Measurements from ENCODE around the gene PRSS36. TPM values are rescaled to one million over a fixed set of nuclear protein-coding genes. Genes with fewer than 3 reads are reported as not detected.
A peak's percentile ranks its signal among the peaks of the same experiment; 100 is the strongest.

PRSS36 gene
- total RNA-seq, 1 experiment from 2014 or later: 0.66 TPM

- H3K79me1 ChIP-seq (ENCODE audit: insufficient read depth, low read depth, low read length, poor library complexity, severe bottlenecking): no peaks in the 10 kb centered on the region
- H2BK20ac ChIP-seq (ENCODE audit: low read depth, low read length, poor library complexity, severe bottlenecking): no peak overlapping the region
- no peak overlapping the region for H2AK5ac ChIP-seq (ENCODE audit: insufficient read length, low read length)
- no peak overlapping the region for H3K56ac ChIP-seq (ENCODE audit: insufficient read length, low read depth, low read length)
- no peaks in the 10 kb centered on the region for H4K20me1 ChIP-seq (ENCODE audit: control insufficient read depth, insufficient read depth, insufficient read length)
- H3K23ac ChIP-seq (ENCODE audit: insufficient read length, low read depth, low read length): no peak overlapping the region
- no peak overlapping the region for H2BK12ac ChIP-seq (ENCODE audit: insufficient read length, low read depth, low read length)
- H3K23me2 ChIP-seq (ENCODE audit: insufficient read length, low read depth, low read length, poor library complexity, severe bottlenecking): peaks cover 7% of the 10 kb centered on the region
- Mint-ChIP-seq H3K4me3 (peak overlapping the region in 1 of 2 experiments; percentile 24; a peak in 2 of 5 replicates), H3K27me3 (ENCODE audit: low read depth) (peaks cover 46% of the 10 kb centered on the region), H3K27ac (no peak overlapping the region), H3K36me3 (ENCODE audit: insufficient read depth in 1 of 3, low read depth in 3 of 3) (no peaks in the 10 kb centered on the region), H3K9me3 (no peaks in the 10 kb centered on the region; a peak in 1 of 5 replicates), H3K4me1 (peaks cover 24 to 46% of the 10 kb centered on the region in 2 experiments)
- no peak for DNase-seq
- no peak overlapping the region for H2AFZ ChIP-seq (ENCODE audit: low read length)
- no peak overlapping the region for H3T11ph ChIP-seq (ENCODE audit: low read length)
- H3K4me1 ChIP-seq (ENCODE audit: insufficient read depth, low read length): peaks cover 4% of the 10 kb centered on the region
- H3K27me3 ChIP-seq (ENCODE audit: insufficient read depth, low read length): no peaks in the 10 kb centered on the region; the same call in 1 of the 2 replicates
- no peak overlapping the region for H3K27ac ChIP-seq (ENCODE audit: insufficient read length, low read depth, low read length)
- no peak overlapping the region for H3K4ac ChIP-seq (ENCODE audit: low read depth, low read length)
- H3K18ac ChIP-seq (ENCODE audit: insufficient read length, low read depth, low read length): no peak overlapping the region
- H3K14ac ChIP-seq (ENCODE audit: insufficient read depth, low read length): no peak overlapping the region
- H4K91ac ChIP-seq (ENCODE audit: insufficient read length, low read depth, low read length): no peak overlapping the region
- H3K9ac ChIP-seq (ENCODE audit: extremely low read depth, insufficient read length, low read length): no peak overlapping the region
- no peak overlapping the region for H4K5ac ChIP-seq (ENCODE audit: insufficient read length, low read depth, low read length)
- H2BK15ac ChIP-seq (ENCODE audit: low read depth, low read length): no peak overlapping the region; the same call in 1 of the 2 replicates
- no peak overlapping the region for H4K8ac ChIP-seq (replicated peaks; ENCODE audit: insufficient read length, low read depth, low read length)
- no peak overlapping the region for H2BK120ac ChIP-seq (ENCODE audit: low read depth, low read length, poor library complexity, severe bottlenecking)
- no peak overlapping the region for H2BK5ac ChIP-seq (ENCODE audit: insufficient read length, low read length)
- no CpG with 5 or more reads among the region's 8 CpGs for WGBS (ENCODE audit: extremely low coverage, insufficient read length, low lambda C conversion rate)
- no peaks in the 10 kb centered on the region for H3K9me3 ChIP-seq (ENCODE audit: control insufficient read depth, low read depth, low read length)
- TF ChIP-seq CTCF (conservative IDR thresholded peaks at IDR 0.05): peak; percentile 35
- H3K4me2 ChIP-seq (ENCODE audit: insufficient read depth, insufficient read length, low read length): no peak overlapping the region
- no peaks in the 10 kb centered on the region for H3K79me2 ChIP-seq (ENCODE audit: insufficient read depth, low read length)
Measured at GRCh38 chr16:31143694-31144148, 6.1 kb downstream of the PRSS36 start.

Measured in H9 (cell line).